PC-9 (cell line): Measurements from ENCODE around the gene MANBA. TPM values are rescaled to one million over a fixed set of nuclear protein-coding genes. Genes with fewer than 3 reads are reported as not detected.

Experiments used
- BruUV-seq: library from RNA; stranded (reverse); fragments of 400-500 nt; replicated peaks from 2 replicates; lab custom pipeline; 2021; lab: Mats Ljungman, UMichigan
- CTCF ChIA-PET: fragments of 300-600 bp; sonication (Branson Sonifier 250); formaldehyde crosslinking; loops from one replicate; lab custom pipeline; 2022; ENCODE audit warnings: antibody characterized with exemption; lab: Charles Lee
- POLR2A ChIA-PET: fragments of 300-600 bp; sonication (Branson Sonifier 250); formaldehyde crosslinking; loops from one replicate; lab custom pipeline; 2022; ENCODE audit warnings: antibody characterized with exemption; ENCODE audit not compliant: unreplicated experiment; lab: Charles Lee
- DNase-seq, 2 experiments: peaks; one replicate each; pipeline versions ENCODE4 v3.0.0 to v3.0.0-alpha.2; 2015 to 2022; ENCODE audit warnings: mixed read lengths in 1 of 2
- H2AFZ ChIP-seq: fragments of 200-600 bp; sonication (generic); 2 replicates; pipeline ENCODE4 v1.8.1; 2017; ENCODE audit warnings: antibody characterized with exemption
- H3F3A ChIP-seq: fragments of 200-600 bp; sonication (generic); 2 replicates; pipeline ENCODE4 v1.8.1; 2017; ENCODE audit warnings: antibody characterized with exemption, mild to moderate bottlenecking, low read depth; ENCODE audit not compliant: insufficient read depth
- H3K27ac ChIP-seq: fragments of 200-600 bp; sonication (generic); 2 replicates; pipeline ENCODE4 v1.6.1; 2016; ENCODE audit warnings: mixed run types
- H3K27me3 ChIP-seq: fragments of 200-600 bp; sonication (generic); 2 replicates; pipeline ENCODE4 v1.6.1; 2016; ENCODE audit warnings: low read depth, mixed run types; ENCODE audit not compliant: insufficient read depth
- H3K36me3 ChIP-seq: fragments of 200-600 bp; sonication (generic); 2 replicates; pipeline ENCODE4 v1.6.1; 2016; ENCODE audit warnings: low read depth, mixed run types
- H3K4me1 ChIP-seq: fragments of 200-600 bp; sonication (generic); replicated peaks from 2 replicates; pipeline ENCODE4 v1.6.1; 2016; ENCODE audit warnings: mixed run types; ENCODE audit not compliant: insufficient read depth
- H3K4me2 ChIP-seq: fragments of 200-600 bp; sonication (generic); 2 replicates; pipeline ENCODE4 v1.6.1; 2017; ENCODE audit warnings: mixed run types
- H3K4me3 ChIP-seq: fragments of 200-600 bp; sonication (generic); 2 replicates; pipeline ENCODE4 v1.6.1; 2016; ENCODE audit warnings: mixed run types
- H3K79me2 ChIP-seq: fragments of 200-600 bp; sonication (generic); 2 replicates; pipeline ENCODE4 v1.6.1; 2017; ENCODE audit warnings: low read depth, mixed run types
- H3K9me2 ChIP-seq: fragments of 200-600 bp; sonication (generic); 2 replicates; pipeline ENCODE4 v1.8.1; 2017; ENCODE audit warnings: mild to moderate bottlenecking; ENCODE audit not compliant: insufficient read depth
- H3K9me3 ChIP-seq: fragments of 200-600 bp; sonication (generic); 2 replicates; pipeline ENCODE4 v1.8.1; 2016; ENCODE audit warnings: low read depth; ENCODE audit not compliant: insufficient read depth
- H4K20me1 ChIP-seq: fragments of 200-600 bp; sonication (generic); 2 replicates; pipeline ENCODE4 v1.8.1; 2017; ENCODE audit not compliant: insufficient read depth
- CTCF ChIP-seq: fragments of 200-600 bp; sonication (generic); conservative IDR thresholded peaks from 2 replicates; pipeline ENCODE4 v1.6.1; 2017; ENCODE audit warnings: mixed run types, antibody characterized with exemption, mild to moderate bottlenecking, moderate library complexity
- EZH2 ChIP-seq: fragments of 200-600 bp; sonication (generic); IDR thresholded peaks from 2 replicates; pipeline ENCODE4 v1.8.0; 2017; ENCODE audit warnings: antibody characterized with exemption, low read depth
- intact Hi-C: fragments of 100-400 bp; cut with micrococcal nuclease; formaldehyde crosslinking; loops from one replicate; pipeline ENCODE4 v1.10.0; 2022; ENCODE audit not compliant: unreplicated experiment
- total RNA-seq: library from RNA; stranded (reverse); gene quantifications from 2 replicates; pipeline ENCODE4 v1.2.3, GENCODE V29; 2021

MANBA gene
- total RNA-seq, 1 experiment from 2014 or later, result 11.8 TPM

GRCh38 chr4:102592256-102592655 lies 168.5 kb downstream of the MANBA start:
- TF ChIP-seq CTCF (no peak), EZH2 (no peak)
- ChIA-PET CTCF (no interaction called here), POLR2A (no interaction called here)
- Histone ChIP-seq H3K79me2 (no peaks in the 10 kb centered on the region), H3K4me2 (no peak overlapping the region), H3K27ac (no peak overlapping the region), H4K20me1 (no peaks in the 10 kb centered on the region), H3K36me3 (peaks cover 4% of the 10 kb centered on the region; the same call in 1 of the 2 replicates), H3F3A (no peaks in the 10 kb centered on the region), H3K4me1 (0 out of 2 replicates have a peak, but pooled peaks cover 8% of the 10 kb centered on the region), H3K27me3 (no peaks in the 10 kb centered on the region), H3K9me3 (no peaks in the 10 kb centered on the region), H2AFZ (no peak overlapping the region), H3K4me3 (no peak overlapping the region), H3K9me2 (no peaks in the 10 kb centered on the region)
- no TSS peak for BruUV-seq
- DNase-seq, result no peak
- intact Hi-C loops, result loop anchor here (5.0 kb wide), 1 partner anchor 90 kb away; the partner anchor contains the start of gene NFKB1

- Histone ChIP-seq H3K4me1 (0 out of 2 replicates have a peak, but pooled peaks cover 8% of the 10 kb centered on the region), H3K79me2 (no peaks in the 10 kb centered on the region), H3K36me3 (no peaks in the 10 kb centered on the region), H3F3A (no peaks in the 10 kb centered on the region), H3K4me3 (no peak overlapping the region), H3K27ac (no peak overlapping the region), H3K9me3 (no peaks in the 10 kb centered on the region), H3K9me2 (no peaks in the 10 kb centered on the region), H3K27me3 (no peaks in the 10 kb centered on the region), H3K4me2 (no peak overlapping the region), H4K20me1 (no peaks in the 10 kb centered on the region), H2AFZ (no peak overlapping the region)
- ChIA-PET POLR2A (no interaction called here), CTCF (no interaction called here)
- intact Hi-C loops, result loop anchor here (5.0 kb wide), 1 partner anchor 87 kb away; the partner anchor contains the start of gene NFKB1
- BruUV-seq, result no TSS peak
- no peak for DNase-seq
- no peak for TF ChIP-seq EZH2
Measured at GRCh38 chr4:102589743-102590142, 171.0 kb downstream of the MANBA start.

GRCh38 chr4:102586644-102587021 lies 174.1 kb downstream of the MANBA start:
- Histone ChIP-seq H3K9me3 (no peaks in the 10 kb centered on the region), H3K27ac (no peak overlapping the region), H2AFZ (no peak overlapping the region), H3F3A (no peaks in the 10 kb centered on the region), H3K27me3 (no peaks in the 10 kb centered on the region), H3K9me2 (no peaks in the 10 kb centered on the region), H3K4me3 (no peak overlapping the region), H3K79me2 (no peaks in the 10 kb centered on the region), H3K4me2 (no peak overlapping the region), H3K36me3 (no peaks in the 10 kb centered on the region), H4K20me1 (no peaks in the 10 kb centered on the region), H3K4me1 (no peaks in the 10 kb centered on the region)
- no TSS peak for BruUV-seq
- CTCF ChIA-PET, result no interaction called here
- POLR2A ChIA-PET, result no interaction called here
- DNase-seq, result no peak
- no peak for TF ChIP-seq CTCF
- TF ChIP-seq EZH2, result no peak
- intact Hi-C loops, result no loop called here

GRCh38 chr4:102586002-102586643 lies 174.6 kb downstream of the MANBA start:
- Histone ChIP-seq H3K4me3 (no peak overlapping the region), H3K79me2 (no peaks in the 10 kb centered on the region), H3F3A (no peaks in the 10 kb centered on the region), H4K20me1 (no peaks in the 10 kb centered on the region), H3K36me3 (no peaks in the 10 kb centered on the region), H3K9me3 (no peaks in the 10 kb centered on the region), H3K27ac (no peak overlapping the region), H3K27me3 (no peaks in the 10 kb centered on the region), H3K9me2 (no peaks in the 10 kb centered on the region), H3K4me2 (no peak overlapping the region), H2AFZ (no peak overlapping the region), H3K4me1 (no peaks in the 10 kb centered on the region)
- ChIA-PET CTCF (no interaction called here), POLR2A (no interaction called here)
- TF ChIP-seq EZH2 (no peak), CTCF (no peak)
- no TSS peak for BruUV-seq
- intact Hi-C loops, result no loop called here
- DNase-seq, result no peak
